ENCODE measurements around the gene RUNX1.
A peak's percentile ranks its signal among the peaks of the same experiment; 100 is the strongest.
"Not testable (repeated sequence)": the region's sequence is repeated elsewhere in the genome, so short reads cannot be mapped to it uniquely, and the experiment has no call there.

Gene RUNX1

DNA sequence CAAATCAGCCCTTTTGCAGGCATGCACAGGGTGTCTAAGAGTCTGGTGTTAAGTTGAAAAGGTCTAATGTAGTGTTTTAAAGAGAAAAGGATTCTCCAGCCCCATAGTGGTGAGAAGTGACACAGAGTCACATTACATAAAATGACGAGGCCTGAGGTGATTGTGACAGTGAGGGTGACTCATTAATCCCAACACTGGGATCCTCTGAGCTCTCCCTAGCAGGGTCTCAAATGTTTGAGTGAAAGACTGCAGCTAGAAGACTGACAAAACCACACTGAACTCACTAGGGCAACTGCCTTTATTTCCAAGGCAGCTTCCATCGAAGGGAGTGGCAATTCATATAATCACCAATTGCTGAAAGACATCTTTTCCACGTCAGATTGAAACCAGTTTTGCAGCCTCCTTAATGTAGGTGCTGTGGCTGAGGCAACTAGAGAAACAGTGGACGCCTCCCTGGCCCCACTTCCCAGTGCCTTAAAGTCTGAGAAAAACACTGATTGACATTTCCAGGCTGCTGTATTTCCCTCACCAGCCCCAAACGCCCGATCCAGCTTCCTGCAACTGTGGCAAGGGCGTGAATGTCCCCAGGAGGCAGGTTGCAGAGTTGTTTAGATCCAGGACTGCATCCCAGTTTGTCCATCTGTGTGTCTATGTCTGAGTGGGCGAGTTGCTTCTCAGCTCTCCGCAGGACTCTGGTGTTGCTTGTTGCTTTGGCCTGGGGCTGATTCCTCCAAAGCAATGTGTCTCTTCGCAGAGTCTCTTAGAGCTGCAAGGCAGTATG, 81.4 kb downstream of the RUNX1 start:
- no peak for DNase-seq

GRCh38 chr21:34966881-34967280, 82.2 kb downstream of the RUNX1 start:
- not testable (repeated sequence) for DNase-seq

DNA sequence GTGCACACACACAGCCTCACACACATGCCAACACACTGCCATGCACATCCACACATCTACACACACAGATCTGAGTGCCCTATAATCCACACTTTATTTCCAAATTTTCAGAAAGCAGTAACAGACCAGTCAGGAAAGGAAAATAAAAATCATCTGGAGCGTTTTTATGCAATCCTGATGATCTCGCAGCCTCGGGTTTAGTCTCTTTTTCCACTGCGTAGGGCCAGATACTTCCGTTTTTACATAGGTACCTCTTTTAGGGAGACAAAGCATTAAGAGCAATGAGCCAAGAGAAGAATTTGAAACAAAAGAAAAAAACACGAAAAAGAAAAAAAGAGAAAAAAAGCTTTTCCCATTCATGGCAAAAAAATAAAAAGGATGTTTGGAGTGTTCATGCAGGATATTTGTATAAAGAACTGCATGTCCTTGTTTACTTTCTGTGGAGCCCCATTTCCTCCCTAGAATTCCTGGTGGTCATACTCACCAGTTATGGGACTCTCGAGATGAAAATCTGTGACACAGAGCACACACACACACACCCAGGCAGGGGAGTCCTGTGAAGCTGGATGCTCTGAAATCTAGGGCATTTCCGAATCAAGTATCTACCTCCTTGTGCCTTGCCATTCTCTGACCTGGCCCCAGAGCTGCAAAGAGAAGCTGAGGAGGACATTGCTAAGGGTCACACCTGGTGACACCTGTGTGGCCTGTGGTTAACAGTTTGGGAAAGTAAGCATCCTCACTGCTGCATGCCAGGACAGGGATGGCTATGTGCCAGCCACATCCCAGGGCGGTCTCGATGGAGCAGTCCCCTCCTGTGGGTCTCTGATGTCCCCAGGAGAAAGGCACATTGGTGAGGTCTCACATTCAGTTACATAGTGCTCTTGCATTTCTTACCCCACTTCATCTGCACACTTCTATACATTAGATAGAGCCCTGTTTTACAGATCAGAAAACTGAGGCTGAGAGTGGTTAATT, 83.6 kb downstream of the RUNX1 start:
- DNase-seq, result no peak

DNA sequence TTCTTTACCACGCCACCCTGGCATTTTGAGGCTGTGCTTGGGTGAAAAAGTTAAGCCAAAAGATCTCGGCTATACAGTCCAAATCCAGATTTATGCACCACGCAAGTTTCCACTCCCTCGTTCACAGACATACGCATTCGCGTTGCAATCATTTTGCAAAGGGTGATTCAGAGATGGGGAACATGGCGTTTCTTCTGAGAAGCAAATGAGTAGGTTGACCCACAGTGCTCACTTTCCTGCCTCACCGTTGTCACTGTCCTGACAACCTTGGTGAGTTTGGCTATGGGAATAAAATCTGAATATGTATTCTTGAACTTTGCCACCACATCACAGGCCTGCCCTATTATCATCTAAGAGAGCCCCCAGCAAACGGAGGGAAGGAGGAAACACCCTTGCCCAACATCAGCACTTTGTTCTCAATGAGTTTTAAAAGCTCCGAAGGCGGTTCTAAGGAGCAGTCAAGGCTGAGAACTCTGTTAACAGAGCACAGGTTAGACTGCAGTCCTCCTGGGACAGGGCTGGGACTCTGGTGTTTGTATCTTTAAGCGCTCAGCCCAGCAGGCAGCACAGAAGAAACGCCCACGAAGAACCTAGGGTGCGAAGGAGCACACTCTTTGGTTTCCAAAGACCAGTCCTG, 86.4 kb downstream of the RUNX1 start:
- no peak for DNase-seq

DNA sequence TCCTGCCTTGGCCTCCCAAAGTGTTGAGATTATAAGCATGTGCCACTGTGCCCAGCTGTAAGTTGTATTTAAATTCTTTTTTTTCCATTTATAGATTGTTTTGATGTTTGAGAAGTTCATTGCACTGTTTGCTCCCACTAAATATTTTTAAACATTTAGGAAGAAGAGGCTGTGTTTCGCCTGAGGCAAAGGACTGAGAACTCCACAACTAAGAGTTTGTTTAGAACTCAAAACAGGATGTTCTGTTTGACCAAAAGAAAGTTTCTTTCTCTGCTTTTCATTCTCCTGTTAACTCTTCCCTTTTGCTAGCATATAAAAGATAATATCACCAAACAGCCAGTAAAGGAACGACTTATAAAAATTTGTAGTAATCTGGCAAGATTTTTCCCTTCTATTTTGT, 87.0 kb downstream of the RUNX1 start:
- DNase-seq, result no peak

DNA sequence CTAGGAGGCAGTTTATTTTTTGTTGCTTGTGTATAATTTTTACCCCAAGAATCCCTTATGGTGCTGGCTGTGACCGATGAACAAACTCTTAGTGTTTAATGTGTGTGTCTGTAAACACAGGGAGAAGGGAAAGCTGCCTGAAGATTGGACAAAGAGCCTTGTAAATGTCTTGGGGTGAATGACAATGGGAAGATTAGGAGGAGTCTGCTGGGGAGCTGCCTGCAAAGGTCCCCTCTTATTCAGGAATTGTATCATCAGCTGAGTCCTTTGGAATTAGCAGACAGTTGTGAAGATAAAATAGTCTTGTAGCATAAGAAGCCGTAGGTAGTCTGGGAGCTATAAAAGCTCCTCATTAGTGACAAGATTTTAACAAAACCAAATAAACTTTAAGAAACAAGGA, 88.4 kb downstream of the RUNX1 start:
- DNase-seq, result no peak

- DNase-seq, result no peak
Measured at GRCh38 chr21:34959607-34960006, 89.5 kb downstream of the RUNX1 start.

GRCh38 chr21:34958040-34958439, 91.1 kb downstream of the RUNX1 start:
- no peak for DNase-seq

GRCh38 chr21:34956416-34957316, 92.4 kb downstream of the RUNX1 start:
- no peak for DNase-seq

DNA sequence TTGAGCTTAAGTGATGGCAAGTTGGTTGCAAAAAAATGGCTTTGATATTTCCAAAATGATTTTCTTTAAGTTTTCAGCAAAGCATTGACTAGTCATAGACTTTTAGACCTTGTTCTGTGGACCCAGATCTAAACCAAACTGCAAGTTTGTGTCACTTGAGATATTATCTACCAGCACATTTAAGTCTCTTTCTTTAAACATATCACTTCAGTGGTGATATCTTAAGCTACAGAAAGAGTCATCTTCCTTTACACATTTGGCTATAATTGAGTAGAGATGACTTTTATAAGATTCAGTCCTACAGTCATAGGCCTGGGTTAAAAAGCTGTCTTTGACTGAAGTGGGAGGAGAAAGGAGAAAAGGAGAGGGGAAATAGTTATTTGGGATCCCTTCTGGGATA, 95.2 kb downstream of the RUNX1 start:
- no peak for DNase-seq

DNA sequence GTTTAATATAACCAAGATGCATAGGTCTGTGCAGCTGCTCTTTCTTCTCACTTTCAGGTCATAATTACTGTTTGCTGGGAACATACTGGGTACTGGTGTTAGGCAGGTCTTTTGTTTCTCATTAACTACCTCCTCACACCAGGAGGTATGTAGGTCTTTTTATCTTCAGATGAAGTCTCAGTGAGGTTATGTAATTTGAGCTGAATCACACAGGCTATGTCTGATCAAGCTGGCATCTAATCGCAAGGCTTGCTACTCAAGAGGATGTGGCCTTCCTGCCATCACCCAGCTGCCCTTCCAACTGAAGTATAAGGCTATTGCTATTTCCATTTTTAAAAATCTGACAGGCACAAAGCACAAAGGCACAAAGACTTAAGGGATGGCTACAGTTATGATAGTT, 96.4 kb downstream of the RUNX1 start:
- DNase-seq, result no peak

GRCh38 chr21:34951868-34952267, 97.2 kb downstream of the RUNX1 start:
- not testable (repeated sequence) for DNase-seq

- DNase-seq, result no peak
Measured at GRCh38 chr21:34950980-34951379, 98.1 kb downstream of the RUNX1 start.

DNA sequence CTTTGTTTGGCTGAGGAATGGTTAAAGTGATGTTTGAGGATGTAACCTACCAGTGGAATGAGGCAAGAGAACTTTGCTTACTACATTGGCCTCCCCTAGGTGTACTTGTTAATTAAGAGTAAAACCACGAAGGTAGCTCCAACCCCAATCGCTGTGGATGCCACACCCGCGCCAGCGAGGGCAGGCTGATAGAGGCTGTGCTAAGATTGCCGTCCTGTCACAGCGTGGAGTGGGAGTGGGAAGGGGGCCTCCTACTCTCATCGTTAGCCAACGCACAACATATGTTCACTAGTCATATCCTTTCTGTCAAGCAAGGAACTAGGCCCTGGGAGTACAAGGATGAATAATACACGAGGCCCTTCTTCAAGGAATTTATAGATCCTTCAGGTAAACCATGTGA, 99.6 kb downstream of the RUNX1 start:
- DNase-seq, result no peak

DNA sequence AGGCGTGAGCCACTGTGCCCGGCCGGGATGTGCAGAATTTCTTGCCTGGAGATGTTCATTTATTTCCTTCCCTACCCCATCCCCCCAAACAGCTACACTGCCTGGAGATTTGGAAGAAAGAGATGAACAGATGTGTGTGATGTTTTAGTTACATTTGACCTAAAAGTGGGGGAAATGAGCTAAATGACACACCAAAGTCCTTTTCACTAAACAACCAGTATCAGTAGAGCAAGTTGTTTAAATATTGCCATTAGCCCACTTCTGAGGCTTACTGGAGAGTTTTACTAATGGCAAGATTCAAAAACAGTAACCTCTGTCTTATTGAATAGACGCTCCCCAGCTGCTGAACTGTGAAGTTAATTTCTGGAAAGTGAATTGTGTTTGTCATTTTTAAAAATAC, 100.1 kb downstream of the RUNX1 start:
- DNase-seq, result no peak

DNA sequence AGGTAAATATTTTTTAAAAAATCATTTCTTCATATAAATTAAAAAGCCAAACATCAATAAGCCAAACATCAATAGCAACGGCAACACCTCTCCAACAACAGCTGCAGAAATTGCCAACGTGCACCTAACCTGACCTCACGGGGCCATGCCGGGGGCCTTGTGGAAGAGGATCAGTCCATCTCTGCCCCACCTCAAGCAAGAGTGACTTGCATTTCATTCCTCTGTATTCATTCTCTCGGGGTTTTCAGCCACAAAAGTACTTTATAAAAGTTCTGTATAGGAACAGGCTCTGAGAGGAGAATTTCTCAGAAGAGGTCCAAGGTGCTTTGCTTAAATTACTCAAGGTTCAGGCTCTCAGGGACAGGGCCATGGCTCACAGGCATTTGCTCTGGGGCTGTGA, 100.9 kb downstream of the RUNX1 start:
- DNase-seq, result no peak

DNA sequence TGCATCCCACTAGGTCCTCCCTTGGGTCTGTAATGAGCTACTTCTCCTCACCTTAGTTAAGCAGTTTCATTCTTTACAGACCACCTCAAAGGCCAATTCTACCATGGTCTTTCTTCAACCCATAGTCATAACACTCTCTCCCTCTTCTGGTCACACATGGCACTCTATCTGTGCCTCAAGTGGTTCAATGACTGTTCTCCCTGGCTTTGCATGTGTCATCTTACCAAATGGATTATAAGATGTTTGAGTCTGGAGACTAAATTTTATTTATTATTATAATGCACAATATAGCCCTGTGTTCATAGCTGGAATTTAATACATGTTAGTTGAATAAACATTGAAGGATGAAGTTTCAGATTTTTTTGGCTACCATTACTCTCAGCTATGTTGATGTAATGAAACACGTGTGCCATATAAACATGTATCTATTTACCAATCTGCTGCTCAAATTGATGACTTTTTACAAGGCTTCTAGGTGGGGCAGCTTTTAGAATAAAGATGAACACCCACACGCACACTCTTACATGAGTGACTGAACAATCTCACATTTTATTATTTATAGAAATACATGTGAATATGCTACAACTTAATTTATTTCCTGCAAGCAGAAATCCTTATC, 102.1 kb downstream of the RUNX1 start:
- DNase-seq, result no peak

DNA sequence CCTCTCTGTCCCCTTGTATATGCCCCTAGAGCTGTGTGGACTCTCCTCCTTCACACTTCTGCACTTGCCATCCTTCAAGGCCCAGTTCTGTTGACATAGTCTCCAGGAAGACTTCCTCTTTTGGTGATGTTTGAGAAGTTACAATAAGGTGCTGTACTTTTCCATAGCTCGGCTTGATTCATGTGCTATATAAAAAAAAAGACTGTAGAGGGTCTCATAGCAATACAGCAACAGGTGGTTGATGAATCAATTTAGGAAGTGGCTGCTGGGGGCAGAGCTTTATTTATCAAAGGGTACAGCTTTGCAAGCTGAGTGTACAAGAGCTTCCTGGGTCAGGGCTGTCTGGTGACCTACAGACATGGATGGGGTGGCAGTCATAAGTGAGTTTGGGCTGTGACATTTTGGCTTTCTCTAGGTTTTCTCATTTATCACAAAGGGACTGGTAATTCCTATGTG, 102.7 kb downstream of the RUNX1 start:
- DNase-seq, result peak; percentile 22

DNA sequence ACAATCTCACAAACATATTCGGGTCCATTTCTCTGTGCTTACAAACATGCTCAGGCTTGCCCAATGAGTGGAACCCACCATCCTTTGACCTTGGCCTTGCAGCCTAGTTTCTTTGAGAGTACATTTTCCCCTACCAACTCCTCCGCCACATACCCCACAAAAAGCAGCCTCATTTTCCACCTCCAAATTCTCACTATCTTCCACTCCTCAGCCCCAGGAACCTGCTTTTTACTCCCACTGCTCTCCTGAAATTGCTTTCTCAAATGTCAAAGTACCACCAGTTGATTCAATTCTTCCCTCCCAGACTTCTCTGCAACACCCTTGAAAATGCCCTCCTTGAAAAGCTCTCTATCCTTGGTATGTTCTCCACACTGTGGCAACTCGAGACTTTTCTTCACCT, 103.8 kb downstream of the RUNX1 start:
- DNase-seq, result no peak

DNA sequence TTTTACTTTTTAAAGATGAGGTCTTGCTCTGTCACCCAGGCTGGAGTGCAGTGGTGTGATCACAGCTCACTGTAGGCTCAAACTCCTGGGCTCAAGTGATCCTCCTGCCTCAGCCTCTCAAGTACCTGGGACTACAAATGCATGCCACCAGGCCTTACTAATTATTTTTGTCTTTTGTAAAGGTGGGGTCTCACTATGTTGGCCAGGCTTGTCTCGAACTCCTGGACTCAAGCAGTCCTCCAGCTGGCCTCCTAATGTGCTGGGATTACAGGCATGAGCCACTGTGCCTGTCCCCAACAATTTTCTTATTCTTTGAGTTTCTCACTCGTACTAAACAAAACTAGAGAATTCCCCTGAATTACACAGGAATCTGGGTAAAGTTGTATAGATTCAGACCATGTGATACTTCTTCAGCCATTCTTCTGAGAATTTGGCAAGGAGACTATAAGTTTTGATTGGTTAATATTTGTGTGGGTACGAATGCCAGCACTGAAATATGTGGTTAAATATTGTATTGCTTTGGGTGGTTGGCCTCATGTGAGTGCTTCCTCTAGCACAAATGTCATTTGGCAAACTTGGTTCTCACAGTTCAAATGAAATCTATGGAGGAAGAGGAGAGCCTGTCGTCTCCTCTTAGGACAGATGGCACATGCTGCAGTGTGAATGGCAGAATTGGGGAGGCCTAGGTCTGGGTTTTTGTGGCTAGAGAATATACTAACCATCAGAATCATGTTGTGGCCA, 104.9 kb downstream of the RUNX1 start:
- DNase-seq, result no peak

DNA sequence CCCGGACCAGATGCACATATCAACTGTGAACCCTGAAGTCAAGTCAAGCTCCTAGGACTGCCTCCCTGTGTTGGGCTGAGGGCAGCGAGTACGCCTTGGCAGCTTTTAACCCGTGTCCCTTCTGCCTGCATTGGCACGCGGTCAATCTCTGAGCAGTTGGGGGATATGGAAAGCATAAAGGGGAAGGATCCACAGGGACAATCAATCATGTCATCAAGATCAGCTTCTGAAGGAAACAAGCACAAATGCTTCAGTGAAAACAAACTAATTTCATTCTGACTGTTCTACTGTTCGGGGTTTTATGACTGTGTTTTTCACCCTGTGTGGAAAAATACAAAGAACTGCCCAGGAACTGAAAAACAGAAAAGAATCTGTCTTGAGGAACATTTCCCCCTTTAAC, 106.2 kb downstream of the RUNX1 start:
- DNase-seq, result peak; percentile 17
